ENCODE results near the gene POLRMT. TPM values are rescaled to one million over a fixed set of nuclear protein-coding genes. Genes with fewer than 3 reads are reported as not detected.
A peak's percentile ranks its signal among the peaks of the same experiment; 100 is the strongest.

POLRMT gene
- total and polyA plus RNA-seq, 11 donors, result 32.0 to 78.0 (median 41.5) TPM

GRCh38 chr19:592101-592500 is 41.2 kb downstream of the POLRMT start:
- H3K4me1 ChIP-seq, result peaks cover 0 to 29% (median 16%) of the 10 kb centered on the region in 12 donors
- H3K9me3 ChIP-seq, result no peaks in the 10 kb centered on the region
- DNase-seq, result peak in 1 of 5 donors; percentile 57
- no peak for ATAC-seq
- H3K27ac ChIP-seq, result no peak overlapping the region
- intact Hi-C loops (cut with DNase I), result loop anchor here in 1 of 10 donors (10.0 kb wide), 1 partner anchor 63 kb away; no protein-coding TSS in a partner anchor
- no peak overlapping the region for H3K4me3 ChIP-seq
- peaks cover 15 to 51% (median 29%) of the 10 kb centered on the region in 9 donors for H3K27me3 ChIP-seq
- no peaks in the 10 kb centered on the region for H3K36me3 ChIP-seq
- 76 to 82% (median 80%) methylated on average over 8 to 19 of the region's 19 CpGs for WGBS, 4 donors
- TF ChIP-seq POLR2A (IDR thresholded peaks at IDR 0.05) (no peak), CTCF (IDR thresholded peaks at IDR 0.05) (no peak)

- peak in 3 of 4 donors; percentile 19 to 38 (median 32) for ATAC-seq
- no peaks in the 10 kb centered on the region for H3K36me3 ChIP-seq
- no peaks in the 10 kb centered on the region for H3K9me3 ChIP-seq
- H3K27ac ChIP-seq, result no peak overlapping the region
- TF ChIP-seq POLR2A (IDR thresholded peaks at IDR 0.05), result no peak
- no peak for TF ChIP-seq CTCF (IDR thresholded peaks at IDR 0.05)
- DNase-seq, result peak in 1 of 5 donors; percentile 67
- WGBS, 4 donors, result 29 to 35% (median 33%) methylated on average over 45 to 75 of the region's 75 CpGs
- peaks cover 15 to 51% (median 29%) of the 10 kb centered on the region in 9 donors for H3K27me3 ChIP-seq
- peak overlapping the region in 9 of 12 donors; percentile 8 to 44 (median 28) for H3K4me3 ChIP-seq
- intact Hi-C loops (cut with DNase I), result loop anchor here in 1 of 10 donors (10.0 kb wide), 1 partner anchor 63 kb away; no protein-coding TSS in a partner anchor
- H3K4me1 ChIP-seq, result peaks cover 0 to 29% (median 16%) of the 10 kb centered on the region in 12 donors
Observed at GRCh38 chr19:591099-591958, 42.0 kb downstream of the POLRMT start.

- Histone ChIP-seq H3K4me3 (peak overlapping the region in 11 of 12 donors; percentile 8 to 44 (median 25)), H3K36me3 (no peaks in the 10 kb centered on the region), H3K9me3 (no peaks in the 10 kb centered on the region), H3K27ac (no peak overlapping the region), H3K27me3 (peaks cover 15 to 51% (median 29%) of the 10 kb centered on the region in 9 donors), H3K4me1 (peaks cover 0 to 29% (median 16%) of the 10 kb centered on the region in 12 donors)
- ATAC-seq, result no peak
- DNase-seq, result no peak
- 3 to 9% (median 7%) methylated on average over 17 to 41 of the region's 41 CpGs for WGBS, 4 donors
- intact Hi-C loops (cut with DNase I), result loop anchor here in 1 of 10 donors (10.0 kb wide), 1 partner anchor 64 kb away; no protein-coding TSS in a partner anchor
- TF ChIP-seq POLR2A (IDR thresholded peaks at IDR 0.05) (no peak), CTCF (IDR thresholded peaks at IDR 0.05) (no peak)
Observed at GRCh38 chr19:590750-591098, 42.6 kb downstream of the POLRMT start.

- H3K9me3 ChIP-seq, result no peaks in the 10 kb centered on the region
- H3K27me3 ChIP-seq, result peaks cover 15 to 51% (median 29%) of the 10 kb centered on the region in 9 donors
- H3K4me3 ChIP-seq, result peak overlapping the region in 9 of 12 donors; percentile 11 to 44 (median 28)
- ATAC-seq (no peak), DNase-seq (peak in 1 of 5 donors; percentile 59)
- no peak for TF ChIP-seq POLR2A (IDR thresholded peaks at IDR 0.05)
- TF ChIP-seq CTCF (IDR thresholded peaks at IDR 0.05), result no peak
- H3K36me3 ChIP-seq, result no peaks in the 10 kb centered on the region
- H3K4me1 ChIP-seq, result peaks cover 0 to 29% (median 16%) of the 10 kb centered on the region in 12 donors
- intact Hi-C loops (cut with DNase I), result loop anchor here in 1 of 10 donors (10.0 kb wide), 1 partner anchor 64 kb away; no protein-coding TSS in a partner anchor
- no peak overlapping the region for H3K27ac ChIP-seq
- 1 to 3% (median 2%) methylated on average over 37 to 50 of the region's 50 CpGs; no CpG with 5 or more reads in 1 of the 4 donors for WGBS, 4 donors
Observed at GRCh38 chr19:590396-590745, 43.0 kb downstream of the POLRMT start.

All from heart left ventricle (tissue), 16 donors.